MM.1S (cell line): ENCODE results near the gene GLS.

ENCODE experiments used
- EZH2 ChIP-seq: fragments of 300-600 bp; sonication (generic); optimal IDR thresholded peaks from 2 replicates; pipeline ENCODE3; 2017; ENCODE audit warnings: low read depth, mild to moderate bottlenecking, antibody characterized with exemption, low read length, mixed read lengths
- TF ChIP-seq, protein P1 (sequence below): fragments of 300-600 bp; sonication (generic); IDR thresholded peaks from 2 replicates; pipeline ENCODE4 v1.5.1; 2016; ENCODE audit warnings: antibody characterized with exemption, low read length, mixed read lengths

DNA sequence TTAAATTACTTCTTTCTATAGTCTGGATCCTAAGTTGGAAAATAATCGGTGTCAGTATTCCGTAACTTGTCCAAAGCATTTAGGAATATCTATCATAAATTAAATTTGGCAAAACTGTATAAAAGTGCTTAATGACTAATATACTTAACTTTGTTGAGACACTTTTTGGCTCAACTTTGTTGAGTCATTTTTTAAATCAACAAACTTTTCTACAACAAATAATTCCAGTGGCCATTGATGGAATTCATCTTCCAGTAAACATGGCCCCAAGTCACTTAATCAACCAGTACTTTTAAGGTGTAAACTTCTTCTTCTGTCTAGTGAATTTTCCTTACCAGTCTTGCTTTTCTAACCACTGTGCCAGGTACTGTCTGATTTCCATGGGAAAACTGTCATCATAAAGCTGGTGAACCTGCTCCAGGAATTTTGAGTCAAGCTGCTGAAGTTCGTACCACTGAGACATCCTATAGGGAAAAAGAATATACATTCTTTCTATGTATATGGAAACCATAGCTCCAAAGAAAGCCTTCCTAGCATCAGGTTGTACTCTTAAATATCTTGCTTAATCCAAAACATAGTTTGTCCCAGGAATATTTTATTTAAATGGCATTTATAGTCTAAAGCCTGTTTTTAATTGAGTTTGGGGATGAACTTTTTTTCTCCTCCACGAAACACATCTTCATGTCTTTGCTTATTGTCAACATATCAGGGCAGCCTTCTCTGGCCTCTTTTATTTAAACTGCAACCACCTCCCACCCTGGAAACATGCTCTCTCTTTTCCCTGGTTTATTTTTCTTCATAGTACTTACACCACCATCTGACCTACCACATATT lies 129.1 kb downstream of the GLS start:
- TF ChIP-seq, protein P1, sequence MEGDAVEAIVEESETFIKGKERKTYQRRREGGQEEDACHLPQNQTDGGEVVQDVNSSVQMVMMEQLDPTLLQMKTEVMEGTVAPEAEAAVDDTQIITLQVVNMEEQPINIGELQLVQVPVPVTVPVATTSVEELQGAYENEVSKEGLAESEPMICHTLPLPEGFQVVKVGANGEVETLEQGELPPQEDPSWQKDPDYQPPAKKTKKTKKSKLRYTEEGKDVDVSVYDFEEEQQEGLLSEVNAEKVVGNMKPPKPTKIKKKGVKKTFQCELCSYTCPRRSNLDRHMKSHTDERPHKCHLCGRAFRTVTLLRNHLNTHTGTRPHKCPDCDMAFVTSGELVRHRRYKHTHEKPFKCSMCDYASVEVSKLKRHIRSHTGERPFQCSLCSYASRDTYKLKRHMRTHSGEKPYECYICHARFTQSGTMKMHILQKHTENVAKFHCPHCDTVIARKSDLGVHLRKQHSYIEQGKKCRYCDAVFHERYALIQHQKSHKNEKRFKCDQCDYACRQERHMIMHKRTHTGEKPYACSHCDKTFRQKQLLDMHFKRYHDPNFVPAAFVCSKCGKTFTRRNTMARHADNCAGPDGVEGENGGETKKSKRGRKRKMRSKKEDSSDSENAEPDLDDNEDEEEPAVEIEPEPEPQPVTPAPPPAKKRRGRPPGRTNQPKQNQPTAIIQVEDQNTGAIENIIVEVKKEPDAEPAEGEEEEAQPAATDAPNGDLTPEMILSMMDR: no peak
- no peak for TF ChIP-seq EZH2
